HCT116 (cell line): ENCODE results near the gene DLX2. TPM values are rescaled to one million over a fixed set of nuclear protein-coding genes. Genes with fewer than 3 reads are reported as not detected.

Experiments
- ATAC-seq: fragments of 200-7000 bp; cut with Tn5 transposase; 2 replicates; pipeline ENCODE4 v1.9.1; 2020; ENCODE audit warnings: mild to moderate bottlenecking, moderate library complexity
- BruUV-seq: library from RNA; stranded (reverse); fragments of 400-500 nt; replicated peaks from 2 replicates; lab custom pipeline; 2021; lab: Mats Ljungman, UMichigan
- CTCF ChIA-PET: fragments of 300-600 bp; sonication (Branson Sonifier 250); formaldehyde crosslinking; loops from one replicate; lab custom pipeline; 2021; ENCODE audit warnings: antibody characterized with exemption; lab: Charles Lee
- POLR2A ChIA-PET: fragments of 300-600, 350-600 bp; sonication (Branson Sonifier 250); formaldehyde crosslinking; loops from one replicate; lab custom pipeline; 2021; ENCODE audit warnings: antibody characterized with exemption; lab: Charles Lee
- RAD21 ChIA-PET, 2 experiments: fragments of 300-600 bp; sonication (Branson Sonifier 250); formaldehyde crosslinking; loops; one replicate each; lab custom pipeline; 2023; ENCODE audit warnings: low total read pairs in 2 of 2; ENCODE audit not compliant: uncharacterized antibody in 2 of 2, unreplicated experiment in 2 of 2, low non-redundant PET in 1 of 2; lab: Charles Lee
- DNase-seq: peaks from one replicate; pipeline ENCODE4 v3.0.0-alpha.2; 2010; ENCODE audit warnings: low read depth, low spot score
- H2AFZ ChIP-seq: fragments of 200-600 bp; shearing (Covaris generic), sonication (generic); 2 replicates; pipeline ENCODE4 v1.6.1; 2017; ENCODE audit warnings: low read depth, mixed run types, mixed read lengths, antibody characterized with exemption, low read length; ENCODE audit not compliant: poor library complexity, severe bottlenecking
- H3K27ac ChIP-seq: 2 replicates; pipeline ENCODE4 v1.5.1; 2012; ENCODE audit warnings: low read depth, low read length
- H3K27me3 ChIP-seq: fragments of 200-600 bp; sonication (generic); 2 replicates; pipeline ENCODE4 v1.6.1; 2016; ENCODE audit warnings: mixed run types, low read length, mixed read lengths; ENCODE audit not compliant: insufficient read depth
- H3K36me3 ChIP-seq, 2 experiments: fragments of 200-500 bp in 1 of 2; fragments of 200-600 bp in 1 of 2; sonication (Bioruptor generic) in 1 of 2; sonication (generic) in 1 of 2; 2 replicates each; pipeline versions ENCODE4 v1.5.1 to v1.6.1; 2014 to 2016; ENCODE audit warnings: low read length in 2 of 2, inconsistent platforms in 1 of 2, mixed read lengths in 1 of 2, mixed run types in 1 of 2; ENCODE audit not compliant: insufficient read depth in 2 of 2, control insufficient read depth in 1 of 2
- H3K4me1 ChIP-seq, 2 experiments: fragments of 200-600 bp in 1 of 2; sonication (generic) in 1 of 2; 2 replicates each; pipeline versions ENCODE4 v1.5.1 to v1.6.1; 2012 to 2017; ENCODE audit warnings: low read length in 2 of 2, inconsistent platforms in 1 of 2, mild to moderate bottlenecking in 1 of 2, mixed read lengths in 1 of 2, mixed run types in 1 of 2, moderate library complexity in 1 of 2; ENCODE audit not compliant: insufficient read depth in 2 of 2, control insufficient read depth in 1 of 2
- H3K4me2 ChIP-seq: fragments of 200-600 bp; sonication (generic); 2 replicates; pipeline ENCODE4 v1.6.1; 2017; ENCODE audit warnings: mixed run types, low read length, mixed read lengths
- H3K4me3 ChIP-seq, 2 experiments: fragments of 200-600 bp in 1 of 2; sonication (generic) in 1 of 2; replicated peaks in 1 of 2; 2 replicates each; pipeline ENCODE4 v1.5.1; 2011 to 2016; ENCODE audit warnings: low read length in 2 of 2, control low read depth in 1 of 2, low read depth in 1 of 2, mild to moderate bottlenecking in 1 of 2, mixed read lengths in 1 of 2, mixed run types in 1 of 2
- H3K79me2 ChIP-seq: fragments of 200-600 bp; sonication (generic); 2 replicates; pipeline ENCODE4 v1.6.1; 2017; ENCODE audit warnings: mild to moderate bottlenecking, mixed run types, low read length, moderate library complexity, mixed read lengths; ENCODE audit not compliant: insufficient read depth
- H3K9ac ChIP-seq: fragments of 200-600 bp; sonication (generic); 2 replicates; pipeline ENCODE4 v1.6.1; 2016; ENCODE audit warnings: low read length, mixed read lengths
- H3K9me2 ChIP-seq: fragments of 200-600 bp; sonication (generic), shearing (Covaris generic); 2 replicates; pipeline ENCODE4 v1.6.1; 2017; ENCODE audit warnings: mixed run types, mild to moderate bottlenecking, moderate library complexity; ENCODE audit not compliant: insufficient read depth
- H3K9me3 ChIP-seq, 2 experiments: fragments of 200-500 bp in 1 of 2; fragments of 200-600 bp in 1 of 2; sonication (Bioruptor generic) in 1 of 2; sonication (generic) in 1 of 2; 2 replicates each; pipeline ENCODE4 v1.6.1; 2014 to 2017; ENCODE audit warnings: low read length in 2 of 2, mixed read lengths in 2 of 2, inconsistent platforms in 1 of 2, low read depth in 1 of 2, mild to moderate bottlenecking in 1 of 2, mixed run types in 1 of 2, moderate library complexity in 1 of 2; ENCODE audit not compliant: control insufficient read depth in 1 of 2, insufficient read depth in 1 of 2
- H4K20me1 ChIP-seq: fragments of 200-600 bp; sonication (generic), shearing (Covaris generic); 2 replicates; pipeline ENCODE4 v1.6.1; 2017; ENCODE audit warnings: mixed run types, mild to moderate bottlenecking, moderate library complexity; ENCODE audit not compliant: insufficient read depth
- ELF1 ChIP-seq: IDR thresholded peaks from 2 replicates; pipeline ENCODE4 v1.6.1; 2012; ENCODE audit warnings: low read depth, borderline replicate concordance
- EZH2 ChIP-seq: fragments of 200-600 bp; sonication (generic); IDR thresholded peaks from 2 replicates; pipeline ENCODE4 v1.6.1; 2017; ENCODE audit warnings: antibody characterized with exemption, mixed run types
- FOSL1 ChIP-seq: IDR thresholded peaks from 2 replicates; pipeline ENCODE4 v1.6.1; 2012; ENCODE audit warnings: low read depth
- POLR2A ChIP-seq: IDR thresholded peaks from 2 replicates; pipeline ENCODE4 v1.7.0; 2011; ENCODE audit warnings: borderline replicate concordance; ENCODE audit not compliant: insufficient read depth, insufficient read length; ENCODE audit errors: extremely low read depth
- POLR2AphosphoS5 ChIP-seq: IDR thresholded peaks from 2 replicates; pipeline ENCODE4 v1.6.1; 2011; ENCODE audit warnings: mild to moderate bottlenecking, low read depth, low read length, moderate library complexity
- RAD21 ChIP-seq: IDR thresholded peaks from 2 replicates; pipeline ENCODE4 v1.6.1; 2012; ENCODE audit warnings: low read depth, mild to moderate bottlenecking
- SIN3A ChIP-seq: IDR thresholded peaks from 2 replicates; pipeline ENCODE4 v1.6.1; 2012; ENCODE audit warnings: low read depth
- SP1 ChIP-seq: IDR thresholded peaks from 2 replicates; pipeline ENCODE4 v1.6.1; 2012; ENCODE audit warnings: low read depth
- SRF ChIP-seq: IDR thresholded peaks from 2 replicates; pipeline ENCODE4 v1.6.1; 2012; ENCODE audit warnings: low read depth
- TCF7L2 ChIP-seq: IDR thresholded peaks from 2 replicates; pipeline ENCODE4 v1.7.0; 2011; ENCODE audit warnings: borderline replicate concordance, inconsistent platforms; ENCODE audit not compliant: insufficient read depth, insufficient read length; ENCODE audit errors: extremely low read depth
- ZNF274 ChIP-seq: fragments of 200-500 bp; sonication (Bioruptor generic); IDR thresholded peaks from 2 replicates; pipeline ENCODE4 v1.6.1; 2014; ENCODE audit warnings: mild to moderate bottlenecking, low read depth, low read length, inconsistent platforms
- intact Hi-C: fragments of 100-400 bp; cut with micrococcal nuclease; formaldehyde crosslinking; loops from 2 replicates; pipeline ENCODE4 v1.10.0; 2022
- total RNA-seq: library from RNA; stranded (reverse); gene quantifications from one replicate; pipeline ENCODE4 v1.2.1, GENCODE V29; 2021; ENCODE audit not compliant: unreplicated experiment
- TF ChIP-seq, protein P1 (sequence below): IDR thresholded peaks from 2 replicates; pipeline ENCODE4 v1.6.1; 2011; ENCODE audit warnings: mild to moderate bottlenecking, low read length, moderate library complexity; ENCODE audit not compliant: insufficient replicate concordance; ENCODE audit errors: extremely low read depth
- TF ChIP-seq, protein P2 (sequence below): IDR thresholded peaks from 2 replicates; pipeline ENCODE4 v1.6.1; 2012; ENCODE audit warnings: low read depth
- TF ChIP-seq, protein P3 (sequence below), 3 experiments: fragments of 200-600 bp in 1 of 3; sonication (generic) in 1 of 3; IDR thresholded peaks in 2 of 3; conservative IDR thresholded peaks in 1 of 3; 2 replicates each; pipeline ENCODE4 v1.5.1; 2012 to 2017; ENCODE audit warnings: low read depth in 2 of 3, low read length in 2 of 3, antibody characterized with exemption in 1 of 3, borderline replicate concordance in 1 of 3, control low read depth in 1 of 3, mild to moderate bottlenecking in 1 of 3, mixed read lengths in 1 of 3, mixed run types in 1 of 3, moderate library complexity in 1 of 3; ENCODE audit not compliant: insufficient read depth in 1 of 3

The DLX2 gene
- total RNA-seq, 1 experiment from 2014 or later, result 3.7 TPM

- BruUV-seq, result no TSS peak
- CTCF ChIA-PET, result no interaction called here
- Histone ChIP-seq H3K27ac (no peak overlapping the region), H4K20me1 (no peaks in the 10 kb centered on the region), H3K27me3 (no peaks in the 10 kb centered on the region), H3K9me3 (no peaks in the 10 kb centered on the region), H3K36me3 (no peaks in the 10 kb centered on the region), H2AFZ (no peak overlapping the region), H3K4me2 (no peak overlapping the region), H3K9ac (no peak overlapping the region), H3K4me1 (no peaks in the 10 kb centered on the region), H3K9me2 (no peaks in the 10 kb centered on the region), H3K79me2 (no peaks in the 10 kb centered on the region), H3K4me3 (no peak overlapping the region)
- ATAC-seq (no peak), DNase-seq (no peak)
- no peak for TF ChIP-seq SIN3A
- TF ChIP-seq, protein P1, sequence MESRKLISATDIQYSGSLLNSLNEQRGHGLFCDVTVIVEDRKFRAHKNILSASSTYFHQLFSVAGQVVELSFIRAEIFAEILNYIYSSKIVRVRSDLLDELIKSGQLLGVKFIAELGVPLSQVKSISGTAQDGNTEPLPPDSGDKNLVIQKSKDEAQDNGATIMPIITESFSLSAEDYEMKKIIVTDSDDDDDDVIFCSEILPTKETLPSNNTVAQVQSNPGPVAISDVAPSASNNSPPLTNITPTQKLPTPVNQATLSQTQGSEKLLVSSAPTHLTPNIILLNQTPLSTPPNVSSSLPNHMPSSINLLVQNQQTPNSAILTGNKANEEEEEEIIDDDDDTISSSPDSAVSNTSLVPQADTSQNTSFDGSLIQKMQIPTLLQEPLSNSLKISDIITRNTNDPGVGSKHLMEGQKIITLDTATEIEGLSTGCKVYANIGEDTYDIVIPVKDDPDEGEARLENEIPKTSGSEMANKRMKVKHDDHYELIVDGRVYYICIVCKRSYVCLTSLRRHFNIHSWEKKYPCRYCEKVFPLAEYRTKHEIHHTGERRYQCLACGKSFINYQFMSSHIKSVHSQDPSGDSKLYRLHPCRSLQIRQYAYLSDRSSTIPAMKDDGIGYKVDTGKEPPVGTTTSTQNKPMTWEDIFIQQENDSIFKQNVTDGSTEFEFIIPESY, result no peak
- no peak for TF ChIP-seq FOSL1
- TF ChIP-seq, protein P2, sequence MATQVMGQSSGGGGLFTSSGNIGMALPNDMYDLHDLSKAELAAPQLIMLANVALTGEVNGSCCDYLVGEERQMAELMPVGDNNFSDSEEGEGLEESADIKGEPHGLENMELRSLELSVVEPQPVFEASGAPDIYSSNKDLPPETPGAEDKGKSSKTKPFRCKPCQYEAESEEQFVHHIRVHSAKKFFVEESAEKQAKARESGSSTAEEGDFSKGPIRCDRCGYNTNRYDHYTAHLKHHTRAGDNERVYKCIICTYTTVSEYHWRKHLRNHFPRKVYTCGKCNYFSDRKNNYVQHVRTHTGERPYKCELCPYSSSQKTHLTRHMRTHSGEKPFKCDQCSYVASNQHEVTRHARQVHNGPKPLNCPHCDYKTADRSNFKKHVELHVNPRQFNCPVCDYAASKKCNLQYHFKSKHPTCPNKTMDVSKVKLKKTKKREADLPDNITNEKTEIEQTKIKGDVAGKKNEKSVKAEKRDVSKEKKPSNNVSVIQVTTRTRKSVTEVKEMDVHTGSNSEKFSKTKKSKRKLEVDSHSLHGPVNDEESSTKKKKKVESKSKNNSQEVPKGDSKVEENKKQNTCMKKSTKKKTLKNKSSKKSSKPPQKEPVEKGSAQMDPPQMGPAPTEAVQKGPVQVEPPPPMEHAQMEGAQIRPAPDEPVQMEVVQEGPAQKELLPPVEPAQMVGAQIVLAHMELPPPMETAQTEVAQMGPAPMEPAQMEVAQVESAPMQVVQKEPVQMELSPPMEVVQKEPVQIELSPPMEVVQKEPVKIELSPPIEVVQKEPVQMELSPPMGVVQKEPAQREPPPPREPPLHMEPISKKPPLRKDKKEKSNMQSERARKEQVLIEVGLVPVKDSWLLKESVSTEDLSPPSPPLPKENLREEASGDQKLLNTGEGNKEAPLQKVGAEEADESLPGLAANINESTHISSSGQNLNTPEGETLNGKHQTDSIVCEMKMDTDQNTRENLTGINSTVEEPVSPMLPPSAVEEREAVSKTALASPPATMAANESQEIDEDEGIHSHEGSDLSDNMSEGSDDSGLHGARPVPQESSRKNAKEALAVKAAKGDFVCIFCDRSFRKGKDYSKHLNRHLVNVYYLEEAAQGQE, result no peak
- no peak for TF ChIP-seq SRF
- no peak for TF ChIP-seq POLR2A
- no peak for TF ChIP-seq TCF7L2
- no peak for TF ChIP-seq ELF1
- TF ChIP-seq RAD21, result no peak
- no peak for TF ChIP-seq SP1
- TF ChIP-seq, protein P3, sequence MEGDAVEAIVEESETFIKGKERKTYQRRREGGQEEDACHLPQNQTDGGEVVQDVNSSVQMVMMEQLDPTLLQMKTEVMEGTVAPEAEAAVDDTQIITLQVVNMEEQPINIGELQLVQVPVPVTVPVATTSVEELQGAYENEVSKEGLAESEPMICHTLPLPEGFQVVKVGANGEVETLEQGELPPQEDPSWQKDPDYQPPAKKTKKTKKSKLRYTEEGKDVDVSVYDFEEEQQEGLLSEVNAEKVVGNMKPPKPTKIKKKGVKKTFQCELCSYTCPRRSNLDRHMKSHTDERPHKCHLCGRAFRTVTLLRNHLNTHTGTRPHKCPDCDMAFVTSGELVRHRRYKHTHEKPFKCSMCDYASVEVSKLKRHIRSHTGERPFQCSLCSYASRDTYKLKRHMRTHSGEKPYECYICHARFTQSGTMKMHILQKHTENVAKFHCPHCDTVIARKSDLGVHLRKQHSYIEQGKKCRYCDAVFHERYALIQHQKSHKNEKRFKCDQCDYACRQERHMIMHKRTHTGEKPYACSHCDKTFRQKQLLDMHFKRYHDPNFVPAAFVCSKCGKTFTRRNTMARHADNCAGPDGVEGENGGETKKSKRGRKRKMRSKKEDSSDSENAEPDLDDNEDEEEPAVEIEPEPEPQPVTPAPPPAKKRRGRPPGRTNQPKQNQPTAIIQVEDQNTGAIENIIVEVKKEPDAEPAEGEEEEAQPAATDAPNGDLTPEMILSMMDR (IDR thresholded peaks at IDR 0.05 in 2 of 3, conservative IDR thresholded peaks at IDR 0.05 in 1 of 3; ENCODE audit: borderline replicate concordance in 1 of 3, insufficient read depth in 1 of 3, low read depth in 2 of 3, low read length in 2 of 3), result no peak
- TF ChIP-seq EZH2, result no peak
- no peak for TF ChIP-seq ZNF274
- no peak for TF ChIP-seq POLR2AphosphoS5
- RAD21 ChIA-PET, result no interaction called here
- POLR2A ChIA-PET, result no interaction called here
- intact Hi-C loops, result no loop called here
Observed at GRCh38 chr2:172147944-172148650, 45.4 kb upstream of the DLX2 start.
